GM12878 (cell line): Measurements from ENCODE around the gene IL1R2. TPM values are rescaled to one million over a fixed set of nuclear protein-coding genes. Genes with fewer than 3 reads are reported as not detected.

Source experiments
- DPF2 ChIP-seq: fragments of 450-650 bp; IDR thresholded peaks from 2 replicates; pipeline ENCODE4 v1.6.1; 2017; ENCODE audit warnings: mild to moderate bottlenecking
- FOXM1 ChIP-seq: IDR thresholded peaks from 2 replicates; pipeline ENCODE4 v1.6.1; 2012; ENCODE audit warnings: low read depth, mild to moderate bottlenecking, inconsistent platforms, low read length, moderate library complexity
- HDAC2 ChIP-seq: fragments of 200-600 bp; sonication (generic); IDR thresholded peaks from 2 replicates; pipeline ENCODE4 v1.6.1; 2017
- MEF2A ChIP-seq: IDR thresholded peaks from 2 replicates; pipeline ENCODE4 v1.6.1; 2011; ENCODE audit warnings: low read depth, mild to moderate bottlenecking, low read length, moderate library complexity; ENCODE audit not compliant: insufficient read depth
- MYC ChIP-seq: IDR thresholded peaks from 2 replicates; pipeline ENCODE4 v1.6.1; 2011; ENCODE audit warnings: mild to moderate bottlenecking, low read length, moderate library complexity, inconsistent platforms; ENCODE audit not compliant: insufficient read depth, insufficient replicate concordance, insufficient read length, severe bottlenecking
- NBN ChIP-seq: fragments of 450-650 bp; IDR thresholded peaks from 2 replicates; pipeline ENCODE4 v1.6.1; 2016
- NFYA ChIP-seq: IDR thresholded peaks from 2 replicates; pipeline ENCODE4 v1.6.1; 2011; ENCODE audit warnings: low read depth, mild to moderate bottlenecking, low read length, improper control_type of control experiment, borderline replicate concordance
- RCOR1 ChIP-seq: conservative IDR thresholded peaks from 2 replicates; pipeline ENCODE4 v1.6.1; 2012; ENCODE audit warnings: low read depth, low read length, improper control_type of control experiment
- SMARCA5 ChIP-seq: fragments of 450-650 bp; IDR thresholded peaks from 2 replicates; pipeline ENCODE4 v1.6.1; 2017; ENCODE audit warnings: mild to moderate bottlenecking
- SPI1 ChIP-seq: IDR thresholded peaks from 2 replicates; pipeline ENCODE4 v1.6.1; 2011; ENCODE audit warnings: low read depth, mild to moderate bottlenecking, low read length, moderate library complexity, borderline replicate concordance; ENCODE audit not compliant: insufficient read depth
- SREBF2 ChIP-seq: IDR thresholded peaks from 2 replicates; pipeline ENCODE4 v1.6.1; 2012; ENCODE audit warnings: mild to moderate bottlenecking, low read length
- SRF ChIP-seq, 2 experiments: IDR thresholded peaks; 2 replicates each; pipeline ENCODE4 v1.6.1; 2011; ENCODE audit warnings: low read depth in 2 of 2, low read length in 2 of 2, mild to moderate bottlenecking in 1 of 2, moderate library complexity in 1 of 2
- SUPT20H ChIP-seq: IDR thresholded peaks from 2 replicates; pipeline ENCODE4 v1.6.1; 2011; ENCODE audit warnings: low read depth, mild to moderate bottlenecking, low read length, moderate library complexity, borderline replicate concordance; ENCODE audit not compliant: control insufficient read depth
- TCF3 ChIP-seq: IDR thresholded peaks from 2 replicates; pipeline ENCODE4 v1.6.1; 2012; ENCODE audit warnings: low read depth, mild to moderate bottlenecking, low read length, borderline replicate concordance; ENCODE audit not compliant: insufficient read depth
- YBX1 ChIP-seq: fragments of 450-650 bp; IDR thresholded peaks from 2 replicates; pipeline ENCODE4 v1.6.1; 2016; ENCODE audit warnings: antibody characterized with exemption
- YY1 ChIP-seq: IDR thresholded peaks from 2 replicates; pipeline ENCODE4 v1.6.1; 2011; ENCODE audit warnings: low read depth, mild to moderate bottlenecking, low read length
- ZNF274 ChIP-seq: IDR thresholded peaks from one replicate; pipeline ENCODE4 v1.8.0; 2011; ENCODE audit not compliant: insufficient read length, insufficient read depth
- polyA plus RNA-seq, 11 experiments: library from polyadenylated mRNA; depleted of rRNA in 4 of 11; unstranded in 6 of 11; stranded (reverse) in 5 of 11; fragments of >200 nt; fragmentation: Nextera tagmentation in 4 of 11; fragmentation: Illumina TruSeq in 1 of 11; extraction: Ambion mirVana in 4 of 11; extraction: Trizol in 1 of 11; gene quantifications; 1 replicate in 1 of 11; 2 replicates in 10 of 11; pipeline versions ENCODE4 v1.2.1 to v1.2.3, GENCODE V29; 2011 to 2016; ENCODE audit warnings: inconsistent platforms in 2 of 11, missing spikeins in 2 of 11, low read depth in 1 of 11
- total RNA-seq, 4 experiments: library from RNA; depleted of rRNA in 3 of 4; stranded (reverse); fragments of >200 nt in 3 of 4; fragmentation: Illumina TruSeq in 1 of 4; extraction: Trizol in 1 of 4; gene quantifications; 2 replicates each; pipeline versions ENCODE4 v1.2.1 to v1.2.3, GENCODE V29; 2013 to 2021
- TF ChIP-seq, protein P1 (sequence below): fragments of 450-650 bp; formaldehyde crosslinking; IDR thresholded peaks from 2 replicates; pipeline ENCODE4 v1.5.0; 2022; ENCODE audit warnings: mild to moderate bottlenecking, missing genetic modification characterization
- TF ChIP-seq, protein P2 (sequence below): IDR thresholded peaks from 2 replicates; pipeline ENCODE4 v1.6.1; 2012; ENCODE audit warnings: low read depth, low read length, improper control_type of control experiment
- TF ChIP-seq, protein P3 (sequence below): fragments of 450-650 bp; IDR thresholded peaks from 2 replicates; pipeline ENCODE4 v1.6.1; 2014; ENCODE audit warnings: mild to moderate bottlenecking
- TF ChIP-seq, protein P4 (sequence below): IDR thresholded peaks from 2 replicates; pipeline ENCODE4 v1.6.1; 2011; ENCODE audit warnings: borderline replicate concordance, low read depth, mild to moderate bottlenecking, moderate library complexity, mixed read lengths, low read length; ENCODE audit not compliant: insufficient read depth; ENCODE audit errors: extremely low read length
- TF ChIP-seq, protein P5 (sequence below): fragments of 450-650 bp; IDR thresholded peaks from 2 replicates; pipeline ENCODE4 v1.6.1; 2018; ENCODE audit warnings: borderline replicate concordance, mild to moderate bottlenecking; ENCODE audit not compliant: partially characterized antibody

The IL1R2 gene
- total and polyA plus RNA-seq, 10 of the 15 experiments (the other 5 are each of a cell fraction or from before 2014, with no cell fraction given) = 0.44 to 6.4 (median 0.62) TPM

DNA sequence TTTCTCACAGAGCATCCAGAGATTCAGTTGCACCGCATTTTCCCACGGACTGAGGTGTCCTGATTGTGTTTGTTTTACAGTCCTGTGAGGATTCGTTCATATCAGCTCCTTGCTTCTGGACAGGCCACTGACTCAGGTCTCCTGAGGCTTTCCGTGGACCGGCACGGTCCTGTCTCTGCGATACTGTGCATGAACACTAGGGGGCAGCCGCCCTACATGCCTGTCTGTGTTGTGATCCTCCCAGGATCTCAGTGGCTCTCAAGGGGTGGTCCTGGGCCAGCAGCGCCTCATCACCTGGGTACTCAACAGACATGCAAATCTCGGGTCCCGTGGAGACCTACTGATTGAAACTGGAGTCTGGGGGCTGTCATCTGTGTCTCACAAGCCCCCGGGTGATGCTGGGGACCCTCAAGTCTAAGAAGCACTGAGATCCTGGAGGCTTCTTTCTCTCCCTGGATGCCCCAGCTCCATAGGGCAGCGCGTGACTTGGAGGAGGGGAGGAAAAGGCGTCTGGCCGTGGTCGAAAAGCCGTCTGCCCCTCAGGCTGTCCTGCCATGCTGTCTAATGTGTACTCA is 28.9 kb downstream of the IL1R2 start (continued):
- TF ChIP-seq, protein P1, sequence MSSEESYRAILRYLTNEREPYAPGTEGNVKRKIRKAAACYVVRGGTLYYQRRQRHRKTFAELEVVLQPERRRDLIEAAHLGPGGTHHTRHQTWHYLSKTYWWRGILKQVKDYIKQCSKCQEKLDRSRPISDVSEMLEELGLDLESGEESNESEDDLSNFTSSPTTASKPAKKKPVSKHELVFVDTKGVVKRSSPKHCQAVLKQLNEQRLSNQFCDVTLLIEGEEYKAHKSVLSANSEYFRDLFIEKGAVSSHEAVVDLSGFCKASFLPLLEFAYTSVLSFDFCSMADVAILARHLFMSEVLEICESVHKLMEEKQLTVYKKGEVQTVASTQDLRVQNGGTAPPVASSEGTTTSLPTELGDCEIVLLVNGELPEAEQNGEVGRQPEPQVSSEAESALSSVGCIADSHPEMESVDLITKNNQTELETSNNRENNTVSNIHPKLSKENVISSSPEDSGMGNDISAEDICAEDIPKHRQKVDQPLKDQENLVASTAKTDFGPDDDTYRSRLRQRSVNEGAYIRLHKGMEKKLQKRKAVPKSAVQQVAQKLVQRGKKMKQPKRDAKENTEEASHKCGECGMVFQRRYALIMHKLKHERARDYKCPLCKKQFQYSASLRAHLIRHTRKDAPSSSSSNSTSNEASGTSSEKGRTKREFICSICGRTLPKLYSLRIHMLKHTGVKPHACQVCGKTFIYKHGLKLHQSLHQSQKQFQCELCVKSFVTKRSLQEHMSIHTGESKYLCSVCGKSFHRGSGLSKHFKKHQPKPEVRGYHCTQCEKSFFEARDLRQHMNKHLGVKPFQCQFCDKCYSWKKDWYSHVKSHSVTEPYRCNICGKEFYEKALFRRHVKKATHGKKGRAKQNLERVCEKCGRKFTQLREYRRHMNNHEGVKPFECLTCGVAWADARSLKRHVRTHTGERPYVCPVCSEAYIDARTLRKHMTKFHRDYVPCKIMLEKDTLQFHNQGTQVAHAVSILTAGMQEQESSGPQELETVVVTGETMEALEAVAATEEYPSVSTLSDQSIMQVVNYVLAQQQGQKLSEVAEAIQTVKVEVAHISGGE (CRISPR knock-in tag) = no peak
- TF ChIP-seq SREBF2 (no peak), SRF (IDR thresholded peaks at IDR 0.05; ENCODE audit: low read depth in 2 of 2, low read length in 2 of 2) (no peak), FOXM1 (no peak), SPI1 (no peak), DPF2 (no peak), TCF3 (no peak), HDAC2 (no peak), RCOR1 (no peak), SMARCA5 (0 out of 2 replicates have a peak, but pooled peaks have one; percentile 40), NFYA (no peak), MYC (no peak), YY1 (peak; percentile 64; the same call in 1 of the 2 replicates), NBN (peak; percentile 27; the same call in 1 of the 2 replicates), YBX1 (no peak), ZNF274 (no peak), MEF2A (no peak), SUPT20H (no peak)
- TF ChIP-seq, protein P2, sequence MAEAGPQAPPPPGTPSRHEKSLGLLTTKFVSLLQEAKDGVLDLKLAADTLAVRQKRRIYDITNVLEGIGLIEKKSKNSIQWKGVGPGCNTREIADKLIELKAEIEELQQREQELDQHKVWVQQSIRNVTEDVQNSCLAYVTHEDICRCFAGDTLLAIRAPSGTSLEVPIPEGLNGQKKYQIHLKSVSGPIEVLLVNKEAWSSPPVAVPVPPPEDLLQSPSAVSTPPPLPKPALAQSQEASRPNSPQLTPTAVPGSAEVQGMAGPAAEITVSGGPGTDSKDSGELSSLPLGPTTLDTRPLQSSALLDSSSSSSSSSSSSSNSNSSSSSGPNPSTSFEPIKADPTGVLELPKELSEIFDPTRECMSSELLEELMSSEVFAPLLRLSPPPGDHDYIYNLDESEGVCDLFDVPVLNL = no peak
- TF ChIP-seq, protein P3, sequence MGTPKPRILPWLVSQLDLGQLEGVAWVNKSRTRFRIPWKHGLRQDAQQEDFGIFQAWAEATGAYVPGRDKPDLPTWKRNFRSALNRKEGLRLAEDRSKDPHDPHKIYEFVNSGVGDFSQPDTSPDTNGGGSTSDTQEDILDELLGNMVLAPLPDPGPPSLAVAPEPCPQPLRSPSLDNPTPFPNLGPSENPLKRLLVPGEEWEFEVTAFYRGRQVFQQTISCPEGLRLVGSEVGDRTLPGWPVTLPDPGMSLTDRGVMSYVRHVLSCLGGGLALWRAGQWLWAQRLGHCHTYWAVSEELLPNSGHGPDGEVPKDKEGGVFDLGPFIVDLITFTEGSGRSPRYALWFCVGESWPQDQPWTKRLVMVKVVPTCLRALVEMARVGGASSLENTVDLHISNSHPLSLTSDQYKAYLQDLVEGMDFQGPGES = no peak
- TF ChIP-seq, protein P4, sequence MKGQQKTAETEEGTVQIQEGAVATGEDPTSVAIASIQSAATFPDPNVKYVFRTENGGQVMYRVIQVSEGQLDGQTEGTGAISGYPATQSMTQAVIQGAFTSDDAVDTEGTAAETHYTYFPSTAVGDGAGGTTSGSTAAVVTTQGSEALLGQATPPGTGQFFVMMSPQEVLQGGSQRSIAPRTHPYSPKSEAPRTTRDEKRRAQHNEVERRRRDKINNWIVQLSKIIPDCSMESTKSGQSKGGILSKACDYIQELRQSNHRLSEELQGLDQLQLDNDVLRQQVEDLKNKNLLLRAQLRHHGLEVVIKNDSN = no peak
- TF ChIP-seq, protein P5, sequence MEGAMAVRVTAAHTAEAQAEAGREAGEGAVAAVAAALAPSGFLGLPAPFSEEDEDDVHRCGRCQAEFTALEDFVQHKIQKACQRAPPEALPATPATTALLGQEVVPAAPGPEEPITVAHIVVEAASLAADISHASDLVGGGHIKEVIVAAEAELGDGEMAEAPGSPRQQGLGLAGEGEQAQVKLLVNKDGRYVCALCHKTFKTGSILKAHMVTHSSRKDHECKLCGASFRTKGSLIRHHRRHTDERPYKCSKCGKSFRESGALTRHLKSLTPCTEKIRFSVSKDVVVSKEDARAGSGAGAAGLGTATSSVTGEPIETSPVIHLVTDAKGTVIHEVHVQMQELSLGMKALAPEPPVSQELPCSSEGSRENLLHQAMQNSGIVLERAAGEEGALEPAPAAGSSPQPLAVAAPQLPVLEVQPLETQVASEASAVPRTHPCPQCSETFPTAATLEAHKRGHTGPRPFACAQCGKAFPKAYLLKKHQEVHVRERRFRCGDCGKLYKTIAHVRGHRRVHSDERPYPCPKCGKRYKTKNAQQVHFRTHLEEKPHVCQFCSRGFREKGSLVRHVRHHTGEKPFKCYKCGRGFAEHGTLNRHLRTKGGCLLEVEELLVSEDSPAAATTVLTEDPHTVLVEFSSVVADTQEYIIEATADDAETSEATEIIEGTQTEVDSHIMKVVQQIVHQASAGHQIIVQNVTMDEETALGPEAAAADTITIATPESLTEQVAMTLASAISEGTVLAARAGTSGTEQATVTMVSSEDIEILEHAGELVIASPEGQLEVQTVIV = no peak
